ENCODE results near the gene PNLIPRP2. TPM values are rescaled to one million over a fixed set of nuclear protein-coding genes. Genes with fewer than 3 reads are reported as not detected.

Gene PNLIPRP2
- total RNA-seq (2021; fragmentation: NEBNext Ultra II Directional; extraction: Animal tissue kit (Norgen Biotek cat#: 25700)) (0.21 TPM in 1 of 2 replicates, not detected in the other), polyA plus RNA-seq (2011; rRNA removed) (0.11 and 0.13 TPM in 2 replicates), polyA minus RNA-seq (2011; rRNA and poly(A)+ RNA removed) (not detected in 2 replicates)
- 0.10 TPM for polyA plus RNA-seq (2011; cell fraction: cytosol; rRNA removed)
- polyA plus RNA-seq (2011; cell fraction: nucleus; rRNA removed) = not detected
- 0.32 to 0.98 TPM (median 0.61 TPM) in 3 of 4 replicates, not detected in the other for polyA plus RNA-seq (2012, experiment 1 of 2)
- 0.20 TPM for polyA plus RNA-seq (2012, experiment 2 of 2)
- 0.22 TPM for polyA plus RNA-seq (2013, experiment 1 of 2)
- polyA plus RNA-seq (2013, experiment 2 of 2) = 0.26 TPM
- not detected for polyA minus RNA-seq (2011; cell fraction: cytosol; rRNA and poly(A)+ RNA removed)
- not detected for polyA minus RNA-seq (2011; cell fraction: nucleus; rRNA and poly(A)+ RNA removed)
- long read RNA-seq, experiment 1 = 0 reads
- long read RNA-seq, experiment 2 = 0 reads

- H3K14ac ChIP-seq (ENCODE audit: insufficient read length) = no peak within 1 kb of the TSS
- no peak within 1 kb of the TSS for H3K4me3 ChIP-seq (ENCODE audit: extremely low read depth in 1 of 4, insufficient read depth in 2 of 4, low read depth in 3 of 4, low read length in 4 of 4)
- H3K27me3 ChIP-seq (replicated peaks in 1 of 4; ENCODE audit: control insufficient read depth in 3 of 4, extremely low read depth in 1 of 4, insufficient read depth in 3 of 4, low read length in 3 of 4) = no peaks in the 10 kb centered on the region
- H3K56ac ChIP-seq (replicated peaks; ENCODE audit: insufficient read length, low read depth, low read length) = no peak within 1 kb of the TSS
- no peak within 1 kb of the TSS for H3K9ac ChIP-seq (replicated peaks in 1 of 4; ENCODE audit: extremely low read depth in 1 of 4, low read depth in 3 of 4, low read length in 3 of 4)
- H2BK20ac ChIP-seq (ENCODE audit: low read length) = no peak within 1 kb of the TSS
- peak within 1 kb of the TSS; percentile 75; the same call in 1 of the 2 replicates for H4K8ac ChIP-seq (ENCODE audit: extremely low read depth, insufficient read depth, low read length)
- no peak within 1 kb of the TSS for H3K23ac ChIP-seq (ENCODE audit: insufficient read length)
- no peak within 1 kb of the TSS for H3K4ac ChIP-seq (replicated peaks; ENCODE audit: insufficient read length, low read depth, low read length)
- CTCF ChIA-PET (ENCODE audit: partially characterized antibody) = interaction anchor here (0.6 kb wide), 1 partner anchor 172 kb away, joined by 3 read pairs; no protein-coding TSS in a partner anchor
- no peaks in the 10 kb centered on the region for H3K9me3 ChIP-seq (ENCODE audit: insufficient read depth in 2 of 2, low read depth in 1 of 2, low read length in 1 of 2)
- H2AK5ac ChIP-seq (ENCODE audit: low read depth, low read length) = no peak within 1 kb of the TSS
- no peak within 1 kb of the TSS for H4K5ac ChIP-seq (ENCODE audit: insufficient read length, low read depth, low read length)
- H3K4me1 ChIP-seq (replicated peaks in 1 of 4; ENCODE audit: control insufficient read depth in 3 of 4, insufficient read depth in 4 of 4, low read length in 3 of 4) = no peaks in the 10 kb centered on the region; a peak in 1 of 7 replicates
- no peaks in the 10 kb centered on the region for H3K23me2 ChIP-seq (ENCODE audit: low read depth, low read length)
- H2AFZ ChIP-seq (ENCODE audit: low read length) = no peak within 1 kb of the TSS
- no peaks in the 10 kb centered on the region for H4K20me1 ChIP-seq (replicated peaks in 1 of 2; ENCODE audit: control insufficient read depth in 1 of 2, insufficient read depth in 2 of 2, low read length in 2 of 2)
- FAIRE-seq (no peak), DNase-seq (ENCODE audit: low read depth in 1 of 2, low spot score in 2 of 2) (no peak)
- no peaks in the 10 kb centered on the region for H3K79me1 ChIP-seq (ENCODE audit: low read depth, low read length)
- H3K36me3 ChIP-seq (ENCODE audit: control insufficient read depth in 2 of 4, insufficient read depth in 4 of 4, low read length in 3 of 4) = no peaks in the 10 kb centered on the region
- peak within 1 kb of the TSS; percentile 11; the same call in 1 of the 2 replicates for H2BK12ac ChIP-seq (ENCODE audit: low read depth, low read length)
- no peak within 1 kb of the TSS for H2BK15ac ChIP-seq (ENCODE audit: low read length)
- no peaks in the 10 kb centered on the region for H3K79me2 ChIP-seq (ENCODE audit: control insufficient read depth in 1 of 2, insufficient read depth in 2 of 2, low read length in 2 of 2)
- no peak within 1 kb of the TSS for H2BK120ac ChIP-seq (replicated peaks; ENCODE audit: low read depth, low read length)
- H3K27ac ChIP-seq (ENCODE audit: low read depth, low read length) = no peak within 1 kb of the TSS
- H3K18ac ChIP-seq (ENCODE audit: extremely low read depth, low read length) = no peak within 1 kb of the TSS
- no peak within 1 kb of the TSS for H4K91ac ChIP-seq (replicated peaks; ENCODE audit: insufficient read length, low read length)
- POLR2A ChIA-PET (ENCODE audit: partially characterized antibody) = no interaction called here
- H3K4me2 ChIP-seq (ENCODE audit: insufficient read depth in 1 of 2, low read depth in 2 of 2, low read length in 2 of 2) = no peak within 1 kb of the TSS
- no peak within 1 kb of the TSS for H2BK5ac ChIP-seq (ENCODE audit: low read depth, low read length)
- WGBS, 2 experiments (ENCODE audit: extremely low coverage in 1 of 2, insufficient coverage in 1 of 2, insufficient read length in 1 of 2, insufficient replicate concordance in 2 of 2, low coverage in 1 of 2, low lambda C conversion rate in 2 of 2, missing lambda C conversion rate in 1 of 2) = 83% methylated on average over 20 of the region's 20 CpGs; no CpG with 5 or more reads in 1 of the 2 experiments
- no peak for TF ChIP-seq SIRT6 (IDR thresholded peaks at IDR 0.05; ENCODE audit: low read length)
- TF ChIP-seq CEBPB (IDR thresholded peaks at IDR 0.05; ENCODE audit: low read depth, low read length) = no peak
- TF ChIP-seq CHD2 (IDR thresholded peaks at IDR 0.05; ENCODE audit: low read length) = no peak
- TF ChIP-seq E2F6 (IDR thresholded peaks at IDR 0.05) = no peak
- TF ChIP-seq KDM1A (IDR thresholded peaks at IDR 0.05; ENCODE audit: borderline replicate concordance, low read length) = no peak
- no peak for TF ChIP-seq RBBP5 (IDR thresholded peaks at IDR 0.05; ENCODE audit: borderline replicate concordance, low read depth, low read length)
- no peak for TF ChIP-seq POU5F1 (IDR thresholded peaks at IDR 0.05; ENCODE audit: low read depth, low read length)
Measured at GRCh38 chr10:116620423-116621400, at the start of gene PNLIPRP2. PNLIPRP2 (plus strand) TSS chr10:116620953.
